K562 (cell line): ENCODE measurements around the gene RIN3. TPM values are rescaled to one million over a fixed set of nuclear protein-coding genes. Genes with fewer than 3 reads are reported as not detected.

Source experiments
- ATAC-seq: fragments of 200-7000 bp; cut with Tn5 transposase; 3 replicates; pipeline ENCODE4 v1.9.1; 2020; ENCODE audit warnings: moderate library complexity
- BruUV-seq: library from RNA; stranded (reverse); fragments of 400-500 nt; replicated peaks from 2 replicates; lab custom pipeline; 2021; lab: Mats Ljungman, UMichigan
- CTCF ChIA-PET: fragments of 300-600 bp; formaldehyde crosslinking; extraction: SDS; loops from one replicate; lab custom pipeline; 2021; ENCODE audit warnings: low intra/inter-chr PET ratio; lab: Yijun Ruan, JAX
- POLR2A ChIA-PET: fragments of 300-600, 350-650 bp; sonication (Branson Sonifier 250); formaldehyde crosslinking; extraction: SDS; loops from one replicate; lab custom pipeline; 2021; ENCODE audit warnings: antibody characterized with exemption, inconsistent platforms; lab: Yijun Ruan, JAX
- DNase-seq, 4 experiments: peaks; one replicate each; pipeline versions ENCODE4 v3.0.0 to v3.0.0-alpha.2; 2011 to 2018; ENCODE audit warnings: low spot score in 3 of 4, mixed read lengths in 3 of 4; ENCODE audit errors: extremely low read depth in 1 of 4
- FAIRE-seq: peaks from 2 replicates; lab custom pipeline; 2011; peaks lifted over from hg19 to GRCh38; lab: Jason Lieb, UNC
- H2AFZ ChIP-seq: 2 replicates; pipeline ENCODE4 v1.6.0; 2011; ENCODE audit warnings: low read depth, low read length, control low read depth, inconsistent platforms
- H3K27ac ChIP-seq: fragments of 200-600 bp; 3 replicates; pipeline ENCODE4 v1.8.0; 2011; ENCODE audit warnings: low read depth, mild to moderate bottlenecking, control low read depth, inconsistent platforms, low read length, moderate library complexity, mixed read lengths; ENCODE audit errors: extremely low read depth
- H3K27me3 ChIP-seq, 2 experiments: fragments of 300-600 bp in 1 of 2; 2 replicates in 1 of 2; 3 replicates in 1 of 2; pipeline versions ENCODE4 v1.6.0 to v1.8.0; 2011; ENCODE audit warnings: inconsistent platforms in 2 of 2, low read length in 2 of 2, mild to moderate bottlenecking in 1 of 2, mixed read lengths in 1 of 2, moderate library complexity in 1 of 2; ENCODE audit not compliant: control insufficient read depth in 2 of 2, insufficient read depth in 2 of 2
- H3K36me3 ChIP-seq: fragments of 300-600 bp; 3 replicates; pipeline ENCODE4 v1.8.0; 2011; ENCODE audit warnings: mild to moderate bottlenecking, low read length, inconsistent platforms; ENCODE audit not compliant: control insufficient read depth, insufficient read depth
- H3K4me1 ChIP-seq, 2 experiments: fragments of 200-600 bp in 1 of 2; replicated peaks in 1 of 2; 2 replicates in 1 of 2; 3 replicates in 1 of 2; pipeline versions ENCODE4 v1.5.1 to v1.8.0; 2011; ENCODE audit warnings: inconsistent platforms in 2 of 2, low read length in 2 of 2, mild to moderate bottlenecking in 1 of 2, mixed read lengths in 1 of 2, moderate library complexity in 1 of 2; ENCODE audit not compliant: control insufficient read depth in 2 of 2, insufficient read depth in 2 of 2
- H3K4me2 ChIP-seq: 2 replicates; pipeline ENCODE4 v1.6.1; 2011; ENCODE audit warnings: low read length, control low read depth, inconsistent platforms, mixed read lengths; ENCODE audit not compliant: insufficient read depth
- H3K4me3 ChIP-seq: fragments of 200-600 bp; sonication (generic), shearing (Covaris generic); 2 replicates; pipeline ENCODE4 v1.5.1; 2016; ENCODE audit warnings: control low read depth, inconsistent platforms
- H3K79me2 ChIP-seq: fragments of 200-600 bp; 3 replicates; pipeline ENCODE4 v1.8.0; 2011; ENCODE audit warnings: low read length, inconsistent platforms; ENCODE audit not compliant: control insufficient read depth, insufficient read depth
- H3K9ac ChIP-seq, 2 experiments: 2 replicates each; pipeline versions ENCODE4 v1.6.0 to v1.6.1; 2011; ENCODE audit warnings: low read depth in 2 of 2, low read length in 2 of 2, control low read depth in 1 of 2, inconsistent platforms in 1 of 2, mild to moderate bottlenecking in 1 of 2, mixed read lengths in 1 of 2; ENCODE audit not compliant: insufficient read depth in 1 of 2
- H3K9me1 ChIP-seq: one replicate; pipeline ENCODE4 v1.6.0; 2011; ENCODE audit warnings: inconsistent platforms, mild to moderate bottlenecking, low read length, moderate library complexity; ENCODE audit not compliant: control insufficient read depth, insufficient read depth
- H3K9me3 ChIP-seq: replicated peaks from 2 replicates; pipeline ENCODE4 v1.5.1; 2011; ENCODE audit warnings: low read depth, low read length, inconsistent platforms; ENCODE audit not compliant: control insufficient read depth, insufficient read depth
- H4K20me1 ChIP-seq: replicated peaks from 2 replicates; pipeline ENCODE4 v1.6.1; 2011; ENCODE audit warnings: low read length, inconsistent platforms, mixed read lengths; ENCODE audit not compliant: control insufficient read depth, insufficient read depth
- BRF1 ChIP-seq: IDR thresholded peaks from 3 replicates; pipeline ENCODE4 v1.6.1; 2011; ENCODE audit warnings: borderline replicate concordance, mild to moderate bottlenecking; ENCODE audit not compliant: insufficient read length; ENCODE audit errors: extremely low read depth
- CREB1 ChIP-seq, 2 experiments: sonication (generic) in 1 of 2; formaldehyde crosslinking in 1 of 2; IDR thresholded peaks; 2 replicates each; pipeline versions ENCODE4 v1.6.1 to v1.8.0; 2012 to 2022; ENCODE audit warnings: inconsistent platforms in 1 of 2, mild to moderate bottlenecking in 1 of 2, missing genetic modification reagents in 1 of 2, moderate library complexity in 1 of 2
- FOXA1 ChIP-seq: fragments of 450-650 bp; IDR thresholded peaks from 2 replicates; pipeline ENCODE4 v1.6.1; 2016; ENCODE audit warnings: mild to moderate bottlenecking, borderline replicate concordance
- GABPB1 ChIP-seq: sonication (generic); formaldehyde crosslinking; IDR thresholded peaks from 2 replicates; pipeline ENCODE4 v1.8.0; 2022; ENCODE audit warnings: mild to moderate bottlenecking, missing genetic modification reagents
- HOXB6 ChIP-seq: fragments of 250-450 bp; sonication (Bioruptor Pico); IDR thresholded peaks from 2 replicates; pipeline ENCODE4 v1.5.1; 2022; ENCODE audit warnings: mild to moderate bottlenecking, borderline replicate concordance
- MAZ ChIP-seq, 2 experiments: fragments of 450-650 bp in 1 of 2; sonication (generic) in 1 of 2; formaldehyde crosslinking; IDR thresholded peaks in 1 of 2; conservative IDR thresholded peaks in 1 of 2; 2 replicates each; pipeline versions ENCODE4 v1.4.0 to v1.5.0; 2020; ENCODE audit warnings: mild to moderate bottlenecking in 1 of 2, missing genetic modification reagents in 1 of 2
- MED1 ChIP-seq: sonication (generic); formaldehyde crosslinking; IDR thresholded peaks from 2 replicates; pipeline ENCODE4 v1.8.1; 2023; ENCODE audit warnings: missing genetic modification reagents, borderline replicate concordance
- POLR2H ChIP-seq: IDR thresholded peaks from 2 replicates; pipeline ENCODE4 v1.6.1; 2016; ENCODE audit warnings: missing genetic modification characterization, low read depth, mild to moderate bottlenecking, control low read depth, missing compliant biosample characterization, moderate library complexity
- SAP30 ChIP-seq: fragments of 200-600 bp; sonication (generic); IDR thresholded peaks from 2 replicates; pipeline ENCODE4 v1.6.1; 2012; ENCODE audit warnings: borderline replicate concordance, low read depth, mild to moderate bottlenecking, moderate library complexity, low read length, control low read depth, inconsistent platforms; ENCODE audit not compliant: insufficient read depth, poor library complexity, severe bottlenecking
- ZBTB11 ChIP-seq, 3 experiments: fragments of 200-800 bp in 1 of 3; fragments of 250-450 bp in 1 of 3; fragments of 450-650 bp in 1 of 3; sonication (Bioruptor Pico) in 1 of 3; sonication (Bioruptor generic) in 1 of 3; formaldehyde crosslinking in 1 of 3; IDR thresholded peaks; 2 replicates each; pipeline versions ENCODE4 v1.6.1 to v1.8.0; 2016 to 2022; ENCODE audit warnings: mild to moderate bottlenecking in 2 of 3, missing genetic modification characterization in 2 of 3, missing compliant biosample characterization in 1 of 3, moderate library complexity in 1 of 3
- ZNF551 ChIP-seq: fragments of 250-450 bp; sonication (Bioruptor Pico); IDR thresholded peaks from 2 replicates; pipeline ENCODE4 v1.5.0; 2021; ENCODE audit warnings: mild to moderate bottlenecking, moderate library complexity
- ZNF79 ChIP-seq: fragments of 250-450 bp; sonication (Bioruptor Pico); IDR thresholded peaks from 2 replicates; pipeline ENCODE4 v1.4.0; 2020; ENCODE audit warnings: low read depth, mild to moderate bottlenecking, moderate library complexity
- WGBS: fragments of 100-300 bp; shearing (Covaris generic); methylation state at CpG from one replicate; pipeline ENCODE4 v1.1.6; 2016; ENCODE audit warnings: low coverage, mixed read lengths; ENCODE audit not compliant: insufficient coverage; ENCODE audit errors: missing lambda C conversion rate; 5-methylcytosine and 5-hydroxymethylcytosine counted together
- in situ Hi-C: fragments of 300-500 bp; cut with MboI; formaldehyde crosslinking; loops from 4 replicates; pipeline ENCODE4 v1.15.0; 2018; ENCODE audit warnings: inconsistent platforms, mixed read lengths
- intact Hi-C: fragments of 100-400 bp; cut with micrococcal nuclease; formaldehyde crosslinking; loops from 2 replicates; pipeline ENCODE4 v1.14.2; 2022
- polyA plus RNA-seq, 8 experiments: library from polyadenylated mRNA; depleted of rRNA in 4 of 8; stranded (reverse) in 5 of 8; unstranded in 3 of 8; fragments of >200 nt; fragmentation: Nextera tagmentation in 2 of 8; fragmentation: Illumina TruSeq in 1 of 8; extraction: Ambion mirVana in 2 of 8; extraction: Trizol in 1 of 8; gene quantifications; 2 replicates each; pipeline versions ENCODE4 v1.2.1 to v1.2.3, GENCODE V29; 2011 to 2014; ENCODE audit warnings: inconsistent platforms in 1 of 8, missing spikeins in 1 of 8
- total RNA-seq, 7 experiments: library from RNA; depleted of rRNA in 6 of 7; stranded (reverse); fragments of >200 nt in 6 of 7; fragmentation: Illumina TruSeq in 2 of 7; extraction: Trizol in 2 of 7; gene quantifications; 2 replicates each; pipeline versions ENCODE4 v1.2.1 to v1.2.3, GENCODE V29; 2011 to 2021; ENCODE audit warnings: low replicate concordance in 1 of 7
- TF ChIP-seq, protein P1 (sequence below): fragments of 450-650 bp; conservative IDR thresholded peaks from 2 replicates; pipeline ENCODE4 v1.6.1; 2016; ENCODE audit warnings: missing genetic modification characterization, low read depth, mild to moderate bottlenecking, missing compliant biosample characterization, moderate library complexity

RIN3 gene
- total and polyA plus RNA-seq, 9 of the 15 experiments (the other 6 are each of a cell fraction or from before 2014, with no cell fraction given): 0.01 to 0.49 (median 0.08) TPM; not detected in 5

DNA sequence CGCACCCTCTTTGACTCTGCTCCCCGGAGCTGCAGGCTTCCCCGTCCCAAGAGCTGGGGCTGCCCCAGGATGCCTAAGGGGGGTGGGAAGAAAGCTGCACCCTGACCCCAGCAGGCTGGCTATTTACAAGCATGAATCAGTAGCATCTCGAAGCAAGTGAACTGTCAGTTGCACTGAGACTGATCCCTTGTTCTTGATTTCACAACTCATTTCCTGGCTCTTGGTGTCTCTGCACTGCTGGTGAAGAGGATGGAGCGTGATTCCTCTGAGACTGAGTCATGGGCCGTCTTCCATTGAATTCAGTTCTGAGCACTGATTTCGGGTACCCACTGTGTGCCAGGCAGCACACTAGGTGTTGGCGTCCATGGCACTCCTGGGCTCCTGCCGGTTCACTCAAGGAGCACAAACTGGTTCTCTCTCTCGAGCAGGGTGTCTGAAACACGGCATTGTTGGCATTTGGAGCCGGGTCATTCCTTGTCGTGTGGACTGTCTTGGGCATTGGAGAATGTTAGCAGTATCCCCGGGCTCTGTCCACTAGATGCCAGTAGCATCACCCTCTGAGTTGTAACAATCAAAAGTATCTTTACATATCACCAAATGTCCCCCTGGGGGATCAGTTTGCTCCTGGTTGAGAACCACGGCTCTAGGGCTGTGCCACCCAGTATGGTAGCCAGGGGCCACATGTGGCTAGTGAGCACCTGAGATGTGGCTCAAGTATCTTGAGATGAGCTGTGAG, 86.9 kb downstream of the RIN3 start:
- in situ Hi-C loops: no loop called here
- H2AFZ ChIP-seq: no peak overlapping the region
- no peaks in the 10 kb centered on the region for H3K9me3 ChIP-seq
- H3K9ac ChIP-seq: no peak overlapping the region
- WGBS: 0% methylated on average over 14 of the region's 15 CpGs
- no peak overlapping the region for H3K4me3 ChIP-seq
- no peak for TF ChIP-seq FOXA1
- TF ChIP-seq, protein P1, sequence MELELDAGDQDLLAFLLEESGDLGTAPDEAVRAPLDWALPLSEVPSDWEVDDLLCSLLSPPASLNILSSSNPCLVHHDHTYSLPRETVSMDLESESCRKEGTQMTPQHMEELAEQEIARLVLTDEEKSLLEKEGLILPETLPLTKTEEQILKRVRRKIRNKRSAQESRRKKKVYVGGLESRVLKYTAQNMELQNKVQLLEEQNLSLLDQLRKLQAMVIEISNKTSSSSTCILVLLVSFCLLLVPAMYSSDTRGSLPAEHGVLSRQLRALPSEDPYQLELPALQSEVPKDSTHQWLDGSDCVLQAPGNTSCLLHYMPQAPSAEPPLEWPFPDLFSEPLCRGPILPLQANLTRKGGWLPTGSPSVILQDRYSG: no peak
- no peak for TF ChIP-seq ZNF551 (CRISPR knock-in tag)
- TF ChIP-seq CREB1 (IDR thresholded peaks at IDR 0.05): no peak
- no peak for TF ChIP-seq CREB1 (CRISPR knock-in tag; IDR thresholded peaks at IDR 0.05)
- TF ChIP-seq HOXB6 (CRISPR knock-in tag): no peak
- no peak for TF ChIP-seq SAP30
- TF ChIP-seq MAZ (CRISPR knock-in tag; conservative IDR thresholded peaks at IDR 0.05 in 1 of 2, IDR thresholded peaks at IDR 0.05 in 1 of 2): no peak
- TF ChIP-seq POLR2H (tag): no peak
- TF ChIP-seq ZNF79: no peak
- TF ChIP-seq BRF1: no peak
- TF ChIP-seq ZBTB11 (CRISPR knock-in tag; IDR thresholded peaks at IDR 0.05): no peak
- no peak for TF ChIP-seq MED1 (CRISPR knock-in tag)
- no peak for TF ChIP-seq GABPB1 (CRISPR knock-in tag)
- TF ChIP-seq, all 486 proteins: peak for 0
- peaks cover 0 to 14% of the 10 kb centered on the region in 2 experiments; a peak in 2 of 5 replicates for H3K27me3 ChIP-seq
- intact Hi-C loops: no loop called here
- H3K79me2 ChIP-seq: no peaks in the 10 kb centered on the region
- no peak for ATAC-seq
- no peaks in the 10 kb centered on the region for H3K4me1 ChIP-seq
- no peaks in the 10 kb centered on the region for H3K36me3 ChIP-seq
- no TSS peak for BruUV-seq
- no peak overlapping the region for H3K4me2 ChIP-seq
- no peak for FAIRE-seq
- no peaks in the 10 kb centered on the region; the same call in 1 of the 2 replicates for H4K20me1 ChIP-seq
- ChIA-PET POLR2A (no interaction called here), CTCF (no interaction called here)
- H3K9me1 ChIP-seq: no peaks in the 10 kb centered on the region
- DNase-seq: no peak
- no peak overlapping the region for H3K27ac ChIP-seq
